Activated naive CD4-positive, alpha-beta T cell treated with anti-CD3 and anti-CD28 coated beads for 36 hours (primary cell): ENCODE measurements around the gene PRKCE. TPM values are rescaled to one million over a fixed set of nuclear protein-coding genes. Genes with fewer than 3 reads are reported as not detected.
"Not testable (repeated sequence)": the region's sequence is repeated elsewhere in the genome, so short reads cannot be mapped to it uniquely, and the experiment has no call there.

Experiments
- CTCF ChIA-PET: fragments of 350-600 bp; sonication (Branson Sonifier 250); formaldehyde crosslinking; loops from one replicate; lab custom pipeline; 2021; ENCODE audit warnings: antibody characterized with exemption; lab: Charles Lee
- DNase-seq: peaks from one replicate; pipeline ENCODE4 v3.0.0-alpha.2; 2020
- H3K27ac Mint-ChIP-seq: one replicate; pipeline ENCODE4 v1.8.0; 2021; ENCODE audit warnings: mild to moderate bottlenecking, mixed read lengths
- H3K27me3 Mint-ChIP-seq: one replicate; pipeline ENCODE4 v1.8.0; 2021; ENCODE audit warnings: low read depth, mixed read lengths
- H3K36me3 Mint-ChIP-seq: one replicate; pipeline ENCODE4 v1.8.0; 2021; ENCODE audit warnings: low read depth, mixed read lengths
- H3K4me1 Mint-ChIP-seq: one replicate; pipeline ENCODE4 v1.8.0; 2021; ENCODE audit warnings: low read depth, mixed read lengths
- H3K4me3 Mint-ChIP-seq: one replicate; pipeline ENCODE4 v1.8.0; 2021; ENCODE audit warnings: mild to moderate bottlenecking, moderate library complexity, mixed read lengths
- H3K9me3 Mint-ChIP-seq: one replicate; pipeline ENCODE4 v1.8.0; 2021; ENCODE audit warnings: mixed read lengths
- intact Hi-C: fragments of 100-400 bp; cut with micrococcal nuclease; formaldehyde crosslinking; loops from one replicate; pipeline ENCODE4 v1.15.1; 2023
- total RNA-seq, 2 experiments: library from RNA; stranded (reverse); gene quantifications; one replicate each; pipeline ENCODE4 v1.2.3, GENCODE V29; 2021

Gene PRKCE
- total RNA-seq, 2 experiments from 2014 or later: 9.4 to 10.6 TPM

GRCh38 chr2:45851576-45852304 is 200.3 kb downstream of the PRKCE start:
- H3K4me1 Mint-ChIP-seq: peaks cover 15% of the 10 kb centered on the region
- peaks cover 5% of the 10 kb centered on the region for H3K9me3 Mint-ChIP-seq
- intact Hi-C loops: no loop called here
- H3K27me3 Mint-ChIP-seq: no peaks in the 10 kb centered on the region
- DNase-seq: no peak
- H3K27ac Mint-ChIP-seq: no peak overlapping the region
- H3K4me3 Mint-ChIP-seq: no peak overlapping the region
- peaks cover 6% of the 10 kb centered on the region for H3K36me3 Mint-ChIP-seq
- CTCF ChIA-PET: no interaction called here

GRCh38 chr2:45852450-45853150 is 201.1 kb downstream of the PRKCE start:
- peaks cover 6% of the 10 kb centered on the region for H3K36me3 Mint-ChIP-seq
- CTCF ChIA-PET: no interaction called here
- no peak overlapping the region for H3K4me3 Mint-ChIP-seq
- peaks cover 16% of the 10 kb centered on the region for H3K4me1 Mint-ChIP-seq
- no peak overlapping the region for H3K27ac Mint-ChIP-seq
- no peak for DNase-seq
- no peaks in the 10 kb centered on the region for H3K27me3 Mint-ChIP-seq
- H3K9me3 Mint-ChIP-seq: peaks cover 5% of the 10 kb centered on the region
- intact Hi-C loops: no loop called here

GRCh38 chr2:45855374-45855773 is 203.9 kb downstream of the PRKCE start:
- peaks cover 25% of the 10 kb centered on the region for H3K4me1 Mint-ChIP-seq
- H3K36me3 Mint-ChIP-seq: peaks cover 6% of the 10 kb centered on the region
- H3K27me3 Mint-ChIP-seq: no peaks in the 10 kb centered on the region
- CTCF ChIA-PET: interaction anchor here (0.6 kb wide), 1 partner anchor 80 kb away, joined by 4 read pairs; no protein-coding TSS in a partner anchor
- no peak for DNase-seq
- H3K27ac Mint-ChIP-seq: no peak overlapping the region
- no peak overlapping the region for H3K4me3 Mint-ChIP-seq
- intact Hi-C loops: no loop called here
- peaks cover 5% of the 10 kb centered on the region for H3K9me3 Mint-ChIP-seq

- no peak overlapping the region for H3K4me3 Mint-ChIP-seq
- CTCF ChIA-PET: interaction anchor here (0.6 kb wide), 1 partner anchor 251 kb away, joined by 4 read pairs; no protein-coding TSS in a partner anchor
Measured at GRCh38 chr2:45856391-45857274, 205.2 kb downstream of the PRKCE start.

DNA sequence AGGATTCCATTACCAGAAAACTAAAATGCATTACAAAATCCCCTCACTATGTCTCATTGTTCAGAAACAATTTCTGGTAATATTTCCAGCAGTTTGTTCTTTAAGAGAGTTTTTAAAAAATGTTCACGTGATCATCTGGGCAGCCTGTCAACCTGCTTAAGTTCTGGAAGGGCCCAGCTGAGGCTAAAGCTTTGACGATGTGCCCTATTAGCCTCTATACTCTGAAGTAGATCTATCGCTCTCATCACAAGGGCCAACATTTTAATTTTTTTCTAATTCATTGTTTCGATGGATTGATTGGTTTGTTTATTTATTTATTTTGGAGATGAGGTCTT is 205.8 kb downstream of the PRKCE start:
- H3K27ac Mint-ChIP-seq: no peak overlapping the region
- H3K36me3 Mint-ChIP-seq: no peaks in the 10 kb centered on the region
- no peak for DNase-seq
- intact Hi-C loops: no loop called here
- H3K4me1 Mint-ChIP-seq: peaks cover 34% of the 10 kb centered on the region
- H3K27me3 Mint-ChIP-seq: no peaks in the 10 kb centered on the region
- CTCF ChIA-PET: interaction anchor here (0.6 to 1.1 kb wide), 2 partner anchors 78 to 252 kb away, joined by 3 to 4 read pairs; no protein-coding TSS in a partner anchor
- H3K9me3 Mint-ChIP-seq: no peaks in the 10 kb centered on the region
- no peak overlapping the region for H3K4me3 Mint-ChIP-seq

More at GRCh38 chr2:45856391-45857274, 205.2 kb downstream of the PRKCE start:
- intact Hi-C loops: no loop called here
- H3K9me3 Mint-ChIP-seq: no peaks in the 10 kb centered on the region
- H3K4me1 Mint-ChIP-seq: peaks cover 29% of the 10 kb centered on the region
- H3K27me3 Mint-ChIP-seq: no peaks in the 10 kb centered on the region
- H3K36me3 Mint-ChIP-seq: peaks cover 1% of the 10 kb centered on the region
- no peak for DNase-seq
- H3K27ac Mint-ChIP-seq: no peak overlapping the region

- Mint-ChIP-seq H3K27ac (peak overlapping the region; percentile 73), H3K36me3 (no peaks in the 10 kb centered on the region), H3K9me3 (no peaks in the 10 kb centered on the region), H3K4me1 (peaks cover 41% of the 10 kb centered on the region), H3K4me3 (no peak overlapping the region), H3K27me3 (no peaks in the 10 kb centered on the region)
- intact Hi-C loops: loop anchor here (2.0 kb wide), 1 partner anchor 207 kb away; the partner anchor contains the start of gene PRKCE
- peak; percentile 36 for DNase-seq
- CTCF ChIA-PET: interaction anchor here (0.6 to 1.1 kb wide), 2 partner anchors 79 to 206 kb away, joined by 3 to 4 read pairs; no protein-coding TSS in a partner anchor
Measured at GRCh38 chr2:45857867-45858520, 206.5 kb downstream of the PRKCE start.

DNA sequence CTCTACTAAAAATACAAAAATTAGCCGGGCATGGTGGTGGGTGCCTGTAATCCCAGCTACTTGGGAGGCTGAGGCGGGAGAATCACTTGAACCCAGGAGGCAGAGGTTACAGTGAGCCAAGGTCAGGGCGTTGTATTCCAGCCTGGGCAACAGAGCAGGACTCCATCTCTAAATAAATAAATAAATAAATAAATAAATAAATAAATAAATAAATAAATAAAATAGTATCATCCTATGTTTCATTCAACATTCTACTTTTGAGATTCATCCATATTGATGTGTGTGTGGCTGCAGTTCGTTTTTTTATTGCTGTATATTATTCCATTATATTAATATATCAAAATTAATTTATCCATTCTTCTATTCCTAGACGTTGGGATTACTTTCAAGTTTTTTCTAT is 207.4 kb downstream of the PRKCE start:
- CTCF ChIA-PET, H3K27me3 Mint-ChIP-seq, H3K36me3 Mint-ChIP-seq, DNase-seq, H3K4me3 Mint-ChIP-seq, H3K27ac Mint-ChIP-seq, H3K9me3 Mint-ChIP-seq: not testable (repeated sequence)
- peaks cover 42% of the 10 kb centered on the region for H3K4me1 Mint-ChIP-seq
- intact Hi-C loops: loop anchor here (1.0 to 2.0 kb wide), 2 partner anchors 30 to 208 kb away; partner anchors contain the start of gene PRKCE

GRCh38 chr2:45859682-45860081 is 208.2 kb downstream of the PRKCE start:
- no peaks in the 10 kb centered on the region for H3K36me3 Mint-ChIP-seq
- intact Hi-C loops: loop anchor here (1.0 to 2.0 kb wide), 3 partner anchors 30 to 209 kb away; partner anchors contain the start of gene PRKCE
- H3K4me1 Mint-ChIP-seq: peaks cover 42% of the 10 kb centered on the region
- peak; percentile 28 for DNase-seq
- H3K4me3 Mint-ChIP-seq: no peak overlapping the region
- CTCF ChIA-PET: interaction anchor here (1.1 to 1.5 kb wide), 2 partner anchors 30 to 81 kb away, joined by 3 to 7 read pairs; no protein-coding TSS in a partner anchor
- no peak overlapping the region for H3K27ac Mint-ChIP-seq
- no peaks in the 10 kb centered on the region for H3K9me3 Mint-ChIP-seq
- no peaks in the 10 kb centered on the region for H3K27me3 Mint-ChIP-seq

- H3K9me3 Mint-ChIP-seq: no peaks in the 10 kb centered on the region
- H3K4me3 Mint-ChIP-seq: peak overlapping the region; percentile 56
- H3K27ac Mint-ChIP-seq: peak overlapping the region; percentile 73
- H3K4me1 Mint-ChIP-seq: peaks cover 42% of the 10 kb centered on the region
- peak; percentile 56 for DNase-seq
- H3K36me3 Mint-ChIP-seq: no peaks in the 10 kb centered on the region
- CTCF ChIA-PET: interaction anchor here (1.1 to 1.5 kb wide), 2 partner anchors 29 to 82 kb away, joined by 3 to 7 read pairs; no protein-coding TSS in a partner anchor
- intact Hi-C loops: loop anchor here (1.0 kb wide), 1 partner anchor 76 kb away; no protein-coding TSS in a partner anchor
- no peaks in the 10 kb centered on the region for H3K27me3 Mint-ChIP-seq
Measured at GRCh38 chr2:45860136-45861121, 209.0 kb downstream of the PRKCE start.

DNA sequence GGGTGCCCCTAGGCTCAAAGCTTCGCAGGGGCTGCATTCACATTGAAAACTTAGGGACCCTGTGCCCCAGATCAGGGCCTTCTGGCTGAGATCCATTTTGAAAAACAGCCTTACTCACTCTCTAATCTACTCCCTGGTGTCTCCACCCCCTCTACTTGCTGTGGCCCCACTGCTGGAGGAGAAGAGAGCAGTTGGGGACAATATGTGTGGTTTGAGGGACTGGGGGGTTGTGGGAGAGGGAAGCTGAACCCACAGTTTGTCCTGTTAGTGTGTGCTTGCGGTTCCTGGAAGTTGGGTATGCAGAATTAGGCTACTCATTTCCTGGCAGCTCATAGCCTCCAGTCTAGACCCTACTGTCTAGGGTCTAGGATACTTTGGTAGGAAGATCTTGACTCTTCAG is 211.4 kb downstream of the PRKCE start:
- Mint-ChIP-seq H3K4me3 (no peak overlapping the region), H3K9me3 (no peaks in the 10 kb centered on the region), H3K36me3 (no peaks in the 10 kb centered on the region), H3K4me1 (peaks cover 41% of the 10 kb centered on the region), H3K27me3 (no peaks in the 10 kb centered on the region), H3K27ac (no peak overlapping the region)
- no peak for DNase-seq
- intact Hi-C loops: no loop called here
- CTCF ChIA-PET: no interaction called here
